Fibroblast of lung (primary cell): ENCODE results near the gene MSH3. TPM values are rescaled to one million over a fixed set of nuclear protein-coding genes. Genes with fewer than 3 reads are reported as not detected.
A peak's percentile ranks its signal among the peaks of the same experiment; 100 is the strongest.

Experiments
- DNase-seq, 2 donors: peaks; one replicate each; pipeline versions ENCODE4 v3.0.0 to v3.0.0-alpha.2; 2010; ENCODE audit warnings: low read depth in 2 of 2
- H2AFZ ChIP-seq: 2 replicates; pipeline ENCODE4 v1.5.1; 2012; ENCODE audit warnings: low read length, control low read depth, inconsistent platforms
- H3K27ac ChIP-seq: 2 replicates; pipeline ENCODE4 v1.5.1; 2011; ENCODE audit warnings: low read length, control low read depth; ENCODE audit not compliant: insufficient read depth
- H3K27me3 ChIP-seq: 2 replicates; pipeline ENCODE4 v1.5.1; 2011; ENCODE audit warnings: mild to moderate bottlenecking, low read length; ENCODE audit not compliant: control insufficient read depth, insufficient read depth
- H3K36me3 ChIP-seq: 2 replicates; pipeline ENCODE4 v1.5.1; 2011; ENCODE audit warnings: low read length; ENCODE audit not compliant: control insufficient read depth, insufficient read depth
- H3K4me1 ChIP-seq: 2 replicates; pipeline ENCODE4 v1.5.1; 2011; ENCODE audit warnings: low read length; ENCODE audit not compliant: control insufficient read depth, insufficient read depth; ENCODE audit errors: extremely low read depth
- H3K4me2 ChIP-seq: 2 replicates; pipeline ENCODE4 v1.5.1; 2011; ENCODE audit warnings: low read length, control low read depth; ENCODE audit not compliant: insufficient read depth; ENCODE audit errors: extremely low read depth
- H3K4me3 ChIP-seq, 4 experiments: fragments of 200-600 bp in 1 of 4; sonication (generic) in 1 of 4; replicated peaks in 1 of 4; 2 replicates each; pipeline ENCODE4 v1.5.1; 2011 to 2016; ENCODE audit warnings: low read length in 4 of 4, low read depth in 3 of 4, mild to moderate bottlenecking in 3 of 4, control low read depth in 2 of 4, inconsistent platforms in 1 of 4, mixed read lengths in 1 of 4; ENCODE audit not compliant: insufficient read depth in 1 of 4; ENCODE audit errors: control extremely low read depth in 1 of 4
- H3K79me2 ChIP-seq: 2 replicates; pipeline ENCODE4 v1.5.1; 2012; ENCODE audit warnings: mild to moderate bottlenecking, low read length, inconsistent platforms; ENCODE audit not compliant: control insufficient read depth, insufficient read depth
- H3K9ac ChIP-seq: 2 replicates; pipeline ENCODE4 v1.5.1; 2011; ENCODE audit warnings: mild to moderate bottlenecking, low read length, control low read depth; ENCODE audit not compliant: insufficient read depth
- H3K9me3 ChIP-seq: 2 replicates; pipeline ENCODE4 v1.5.1; 2012; ENCODE audit warnings: low read depth, low read length; ENCODE audit not compliant: control insufficient read depth, insufficient read depth
- H4K20me1 ChIP-seq: 2 replicates; pipeline ENCODE4 v1.5.1; 2011; ENCODE audit warnings: low read length; ENCODE audit not compliant: control insufficient read depth, insufficient read depth; ENCODE audit errors: extremely low read depth
- CTCF ChIP-seq, 2 donors: IDR thresholded peaks in 1 of 2; conservative IDR thresholded peaks in 1 of 2; 1 replicate in 1 of 2; 2 replicates in 1 of 2; pipeline ENCODE4 v1.5.1; 2011 to 2012; ENCODE audit warnings: low read length in 2 of 2, control low read depth in 1 of 2, inconsistent platforms in 1 of 2, low read depth in 1 of 2, mild to moderate bottlenecking in 1 of 2
- EZH2 ChIP-seq: IDR thresholded peaks from 2 replicates; pipeline ENCODE4 v1.5.1; 2012; ENCODE audit warnings: low read length, control low read depth, mild to moderate bottlenecking; ENCODE audit errors: missing control alignments
- polyA plus RNA-seq, 2 donors: library from polyadenylated mRNA; depleted of rRNA in 1 of 2; stranded (reverse) in 1 of 2; unstranded in 1 of 2; fragments of >200 nt; gene quantifications; 2 replicates each; pipeline ENCODE4 v1.2.1, GENCODE V29; 2011 to 2012; ENCODE audit warnings: missing spikeins in 1 of 2
- total RNA-seq: library from RNA; depleted of rRNA; stranded (reverse); fragments of >200 nt; gene quantifications from 2 replicates; pipeline ENCODE4 v1.2.1, GENCODE V29; 2014

The MSH3 gene
- total and polyA plus RNA-seq, 2 donors (not counting 1 experiment from before 2014, with no cell fraction given) = 9.1 to 14.4 TPM

GRCh38 chr5:80825786-80826460, 171.5 kb downstream of the MSH3 start:
- Histone ChIP-seq H3K9me3 (no peaks in the 10 kb centered on the region), H3K27ac (no peak overlapping the region), H3K36me3 (no peaks in the 10 kb centered on the region), H2AFZ (no peak overlapping the region), H4K20me1 (no peaks in the 10 kb centered on the region), H3K9ac (no peak overlapping the region), H3K4me1 (no peaks in the 10 kb centered on the region), H3K27me3 (no peaks in the 10 kb centered on the region), H3K79me2 (no peaks in the 10 kb centered on the region), H3K4me2 (no peak overlapping the region), H3K4me3 (no peak overlapping the region)
- no peak for TF ChIP-seq CTCF (conservative IDR thresholded peaks at IDR 0.05 in 1 of 2, IDR thresholded peaks at IDR 0.05 in 1 of 2; ENCODE audit: low read depth in 1 of 2, low read length in 2 of 2)
- TF ChIP-seq EZH2 = no peak
- DNase-seq = no peak

GRCh38 chr5:80834710-80835109, 180.3 kb downstream of the MSH3 start:
- TF ChIP-seq EZH2 = no peak
- no peaks in the 10 kb centered on the region for H4K20me1 ChIP-seq
- no peak overlapping the region for H3K27ac ChIP-seq
- H3K79me2 ChIP-seq = no peaks in the 10 kb centered on the region
- H3K9ac ChIP-seq = no peak overlapping the region
- H3K4me3 ChIP-seq = no peak overlapping the region
- no peak overlapping the region for H2AFZ ChIP-seq
- H3K27me3 ChIP-seq = no peaks in the 10 kb centered on the region
- peak in 1 of 2 donors; percentile 17 for DNase-seq
- H3K9me3 ChIP-seq = no peaks in the 10 kb centered on the region
- no peak overlapping the region for H3K4me2 ChIP-seq
- no peaks in the 10 kb centered on the region for H3K36me3 ChIP-seq
- H3K4me1 ChIP-seq = no peaks in the 10 kb centered on the region

- Histone ChIP-seq H3K27me3 (no peaks in the 10 kb centered on the region), H3K79me2 (no peaks in the 10 kb centered on the region), H3K36me3 (no peaks in the 10 kb centered on the region), H3K9me3 (no peaks in the 10 kb centered on the region), H3K27ac (no peak overlapping the region), H2AFZ (no peak overlapping the region), H3K4me3 (no peak overlapping the region), H3K4me2 (no peak overlapping the region), H3K4me1 (no peaks in the 10 kb centered on the region), H4K20me1 (no peaks in the 10 kb centered on the region), H3K9ac (no peak overlapping the region)
- DNase-seq = no peak
- TF ChIP-seq EZH2 = no peak
- TF ChIP-seq CTCF (conservative IDR thresholded peaks at IDR 0.05 in 1 of 2, IDR thresholded peaks at IDR 0.05 in 1 of 2; ENCODE audit: low read depth in 1 of 2, low read length in 2 of 2) = no peak
Observed at GRCh38 chr5:80835128-80835527, 180.7 kb downstream of the MSH3 start.
